ENCODE results near the gene IQCN. TPM values are rescaled to one million over a fixed set of nuclear protein-coding genes. Genes with fewer than 3 reads are reported as not detected.
A peak's percentile ranks its signal among the peaks of the same experiment; 100 is the strongest.

Gene IQCN, protein sequence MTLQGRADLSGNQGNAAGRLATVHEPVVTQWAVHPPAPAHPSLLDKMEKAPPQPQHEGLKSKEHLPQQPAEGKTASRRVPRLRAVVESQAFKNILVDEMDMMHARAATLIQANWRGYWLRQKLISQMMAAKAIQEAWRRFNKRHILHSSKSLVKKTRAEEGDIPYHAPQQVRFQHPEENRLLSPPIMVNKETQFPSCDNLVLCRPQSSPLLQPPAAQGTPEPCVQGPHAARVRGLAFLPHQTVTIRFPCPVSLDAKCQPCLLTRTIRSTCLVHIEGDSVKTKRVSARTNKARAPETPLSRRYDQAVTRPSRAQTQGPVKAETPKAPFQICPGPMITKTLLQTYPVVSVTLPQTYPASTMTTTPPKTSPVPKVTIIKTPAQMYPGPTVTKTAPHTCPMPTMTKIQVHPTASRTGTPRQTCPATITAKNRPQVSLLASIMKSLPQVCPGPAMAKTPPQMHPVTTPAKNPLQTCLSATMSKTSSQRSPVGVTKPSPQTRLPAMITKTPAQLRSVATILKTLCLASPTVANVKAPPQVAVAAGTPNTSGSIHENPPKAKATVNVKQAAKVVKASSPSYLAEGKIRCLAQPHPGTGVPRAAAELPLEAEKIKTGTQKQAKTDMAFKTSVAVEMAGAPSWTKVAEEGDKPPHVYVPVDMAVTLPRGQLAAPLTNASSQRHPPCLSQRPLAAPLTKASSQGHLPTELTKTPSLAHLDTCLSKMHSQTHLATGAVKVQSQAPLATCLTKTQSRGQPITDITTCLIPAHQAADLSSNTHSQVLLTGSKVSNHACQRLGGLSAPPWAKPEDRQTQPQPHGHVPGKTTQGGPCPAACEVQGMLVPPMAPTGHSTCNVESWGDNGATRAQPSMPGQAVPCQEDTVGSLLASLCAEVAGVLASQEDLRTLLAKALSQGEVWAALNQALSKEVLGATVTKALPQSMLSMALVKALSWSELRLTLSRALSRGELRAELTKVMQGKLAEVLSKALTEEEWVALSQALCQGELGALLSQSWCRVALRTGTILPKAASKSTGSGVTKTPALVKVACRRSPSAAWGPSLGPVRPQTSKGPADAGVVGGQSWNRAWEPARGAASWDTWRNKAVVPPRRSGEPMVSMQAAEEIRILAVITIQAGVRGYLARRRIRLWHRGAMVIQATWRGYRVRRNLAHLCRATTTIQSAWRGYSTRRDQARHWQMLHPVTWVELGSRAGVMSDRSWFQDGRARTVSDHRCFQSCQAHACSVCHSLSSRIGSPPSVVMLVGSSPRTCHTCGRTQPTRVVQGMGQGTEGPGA (N-terminal part only)
- total RNA-seq (1 to 10 TPM in 5 of 10 donors, under 1 TPM in 5; 0.49 to 1.5 (median 0.96) TPM), polyA plus RNA-seq (1 to 10 TPM in 1 of 2 donors, under 1 TPM in 1; 0.17 to 7.8 TPM)
- long read RNA-seq, donor 1, full-length matches to known transcripts = 1 of 1 reads
- long read RNA-seq, donor 1, partial matches to known transcripts = 0 of 1 reads
- long read RNA-seq, donor 1, other reads (novel, unspliced or antisense) = 0 of 1 reads
- long read RNA-seq, donor 2 = 0 reads
- long read RNA-seq, donor 3 = 0 reads

DNA sequence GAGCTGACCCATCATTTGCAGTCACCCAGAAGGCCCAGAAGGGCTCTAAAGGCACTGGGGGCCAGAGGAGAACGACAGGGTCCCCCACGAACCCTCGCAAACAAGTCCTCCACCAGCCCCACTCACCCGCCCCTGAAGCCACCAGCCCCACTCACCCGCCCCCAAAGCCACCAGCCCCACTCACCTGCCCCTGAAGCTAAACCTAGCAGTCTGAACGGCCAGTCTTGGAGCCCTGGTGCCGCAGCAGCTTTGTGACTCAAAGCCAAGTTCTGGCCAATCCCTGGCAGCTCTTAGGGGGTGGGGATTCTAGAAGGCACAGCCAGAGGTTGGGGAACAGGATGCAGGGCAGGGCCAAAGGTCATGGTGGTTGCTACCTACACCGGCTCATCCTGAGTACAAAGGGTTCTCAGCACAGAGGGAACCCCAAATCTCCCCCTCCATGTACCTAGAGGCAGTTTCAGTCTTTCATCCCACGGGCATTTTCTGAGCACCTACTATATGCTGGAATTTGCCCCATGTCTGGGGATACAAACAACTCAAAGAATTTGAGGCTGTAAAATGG, at the start of gene IQCN:
Gene IQCN, minus strand, starts transcription at position 234 of the 562 bp plus-strand sequence. CDS start 4,974 bp downstream, outside the sequence.
- intact Hi-C loops (cut with DNase I) = loop anchor here in 2 of 10 donors (10.0 kb wide), 2 partner anchors 131 to 141 kb away; partner anchors contain the start of gene SSBP4 (in 1 of the 2)
- H3K4me1 ChIP-seq = peaks cover 17 to 58% (median 49%) of the 10 kb centered on the region in 9 donors

DNA sequence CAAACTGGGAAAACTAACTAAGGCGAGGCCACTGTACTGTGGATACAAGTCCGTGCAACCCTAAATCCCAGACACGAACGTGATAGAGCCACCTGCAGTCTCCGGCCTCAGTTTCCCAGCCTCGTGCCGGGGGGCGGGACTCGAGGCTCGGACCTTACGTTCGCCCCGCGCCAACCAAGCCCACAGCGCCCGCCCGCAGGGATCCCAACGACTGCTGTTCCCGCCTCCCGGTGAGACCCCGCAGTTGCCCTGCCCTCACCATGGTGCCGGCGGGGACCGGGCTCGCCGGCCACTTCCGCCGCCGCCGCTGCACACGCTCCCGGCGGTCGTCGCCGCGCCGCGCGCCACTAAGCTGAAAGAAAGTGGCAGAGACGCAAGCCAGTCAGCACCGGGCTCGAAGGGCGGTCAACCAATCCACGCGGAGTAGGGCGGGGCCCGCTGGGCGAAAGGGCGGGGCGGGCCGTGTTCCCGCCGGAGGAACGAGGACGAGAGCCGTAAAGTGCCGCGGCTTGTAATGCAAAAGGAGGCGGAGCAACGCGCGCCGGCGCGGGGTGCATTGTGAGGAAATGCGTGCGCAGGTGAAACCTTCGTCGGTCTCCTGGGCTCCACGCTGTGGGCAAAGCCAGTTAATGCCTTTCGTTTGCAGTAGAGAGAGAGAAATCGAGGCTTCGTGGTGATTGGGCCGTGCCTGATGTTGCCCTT, 48.7 kb upstream of the IQCN start, which contains the start of gene LSM4:
Gene LSM4, minus strand, starts transcription at position 318 of the 702 bp plus-strand sequence. Its CDS starts 56 bp downstream, at position 262.
- WGBS, 2 donors = 0% methylated on average over 75 of the region's 75 CpGs
- H3K36me3 ChIP-seq = no peaks in the 10 kb centered on the region
- TF ChIP-seq, protein P1, sequence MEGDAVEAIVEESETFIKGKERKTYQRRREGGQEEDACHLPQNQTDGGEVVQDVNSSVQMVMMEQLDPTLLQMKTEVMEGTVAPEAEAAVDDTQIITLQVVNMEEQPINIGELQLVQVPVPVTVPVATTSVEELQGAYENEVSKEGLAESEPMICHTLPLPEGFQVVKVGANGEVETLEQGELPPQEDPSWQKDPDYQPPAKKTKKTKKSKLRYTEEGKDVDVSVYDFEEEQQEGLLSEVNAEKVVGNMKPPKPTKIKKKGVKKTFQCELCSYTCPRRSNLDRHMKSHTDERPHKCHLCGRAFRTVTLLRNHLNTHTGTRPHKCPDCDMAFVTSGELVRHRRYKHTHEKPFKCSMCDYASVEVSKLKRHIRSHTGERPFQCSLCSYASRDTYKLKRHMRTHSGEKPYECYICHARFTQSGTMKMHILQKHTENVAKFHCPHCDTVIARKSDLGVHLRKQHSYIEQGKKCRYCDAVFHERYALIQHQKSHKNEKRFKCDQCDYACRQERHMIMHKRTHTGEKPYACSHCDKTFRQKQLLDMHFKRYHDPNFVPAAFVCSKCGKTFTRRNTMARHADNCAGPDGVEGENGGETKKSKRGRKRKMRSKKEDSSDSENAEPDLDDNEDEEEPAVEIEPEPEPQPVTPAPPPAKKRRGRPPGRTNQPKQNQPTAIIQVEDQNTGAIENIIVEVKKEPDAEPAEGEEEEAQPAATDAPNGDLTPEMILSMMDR (IDR thresholded peaks at IDR 0.05) = peak in 4 of 9 donors; percentile 12 to 42 (median 28)
- no peaks in the 10 kb centered on the region for H3K27me3 ChIP-seq
- H3K27ac ChIP-seq = peak within 1 kb of the TSS; percentile 63 to 98 (median 92)
- no peaks in the 10 kb centered on the region for H3K9me3 ChIP-seq
- peak within 1 kb of the TSS; percentile 58 to 92 (median 78) for H3K4me3 ChIP-seq
- H3K4me1 ChIP-seq = peaks cover 0 to 62% (median 57%) of the 10 kb centered on the region in 9 donors
- DNase-seq = peak; percentile 98
- peak; percentile 96 to 98 (median 97) for ATAC-seq
- intact Hi-C loops (cut with DNase I) = loop anchor here in 9 of 10 donors (1.0 to 10.0 kb wide), 10 partner anchors 18 to 208 kb away; partner anchors contain the start of genes JUND (in 1 of the 9), MPV17L2 (in 1 of the 9) and RAB3A (in 1 of the 9)

More for the DNA sequence above, at the start of gene IQCN:
- no peaks in the 10 kb centered on the region for H3K27me3 ChIP-seq
- no peaks in the 10 kb centered on the region for H3K9me3 ChIP-seq
- H3K4me3 ChIP-seq = peak within 1 kb of the TSS in 4 of 10 donors; percentile 3 to 18 (median 12)
- H3K27ac ChIP-seq = peak within 1 kb of the TSS; percentile 31 to 90 (median 75)
- 75 to 77% methylated on average over 9 of the region's 9 CpGs for whole genome bisulfite sequencing, 2 donors
- ATAC-seq (peak in 6 of 8 donors; percentile 1 to 23 (median 10)), DNase-seq (no peak)
- peaks cover 0 to 35% (median 15%) of the 10 kb centered on the region in 9 donors for H3K36me3 ChIP-seq
- TF ChIP-seq, protein P1 (IDR thresholded peaks at IDR 0.05) = no peak

DNA sequence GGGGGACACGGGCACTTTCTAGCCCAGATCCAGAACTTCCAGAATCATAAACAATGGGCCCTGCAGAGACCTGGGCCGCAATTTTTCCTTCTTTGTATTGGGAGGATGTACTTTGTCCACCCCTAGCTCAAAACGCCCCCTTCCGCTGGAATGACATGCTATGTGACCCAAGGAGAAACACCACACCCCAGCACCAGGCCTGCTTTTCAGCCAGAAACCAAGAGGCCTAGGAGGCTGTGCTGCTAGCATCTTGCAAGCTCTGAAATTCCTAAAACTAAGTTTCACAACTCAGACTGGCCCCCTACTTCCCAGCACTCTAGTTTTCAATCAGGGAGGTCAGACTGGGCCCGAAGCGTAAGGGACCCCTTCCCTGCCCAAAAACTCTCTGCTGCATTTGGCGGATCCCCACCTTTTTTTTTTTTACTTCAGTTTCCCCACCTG, 48.1 kb upstream of the IQCN start:
- WGBS, 2 donors = 0 to 3% methylated on average over 7 of the region's 7 CpGs
- no peaks in the 10 kb centered on the region for H3K9me3 ChIP-seq
- H3K27ac ChIP-seq = peak overlapping the region; percentile 57 to 98 (median 92)
- TF ChIP-seq, protein P1 (IDR thresholded peaks at IDR 0.05) = peak in 4 of 9 donors; percentile 10 to 30 (median 17)
- peaks cover 0 to 67% (median 61%) of the 10 kb centered on the region in 9 donors for H3K4me1 ChIP-seq
- H3K27me3 ChIP-seq = no peaks in the 10 kb centered on the region
- DNase-seq = peak in 1 of 2 donors; percentile 52
- intact Hi-C loops (cut with DNase I) = loop anchor here in 8 of 10 donors (2.0 to 10.0 kb wide), 8 partner anchors 18 to 208 kb away; partner anchors contain the start of genes JUND (in 1 of the 8), MPV17L2 (in 1 of the 8) and RAB3A (in 1 of the 8)
- H3K4me3 ChIP-seq = peak overlapping the region; percentile 58 to 92 (median 78)
- peak in 3 of 8 donors; percentile 7 to 28 (median 22) for ATAC-seq
- no peaks in the 10 kb centered on the region for H3K36me3 ChIP-seq
